ENCODE measurements around the gene LYSET. TPM values are rescaled to one million over a fixed set of nuclear protein-coding genes. Genes with fewer than 3 reads are reported as not detected.
"Not testable (repeated sequence)": the region's sequence is repeated elsewhere in the genome, so short reads cannot be mapped to it uniquely, and the experiment has no call there.

LYSET gene, protein sequence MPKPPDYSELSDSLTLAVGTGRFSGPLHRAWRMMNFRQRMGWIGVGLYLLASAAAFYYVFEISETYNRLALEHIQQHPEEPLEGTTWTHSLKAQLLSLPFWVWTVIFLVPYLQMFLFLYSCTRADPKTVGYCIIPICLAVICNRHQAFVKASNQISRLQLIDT
- total RNA-seq (10 to 100 TPM; 19.7 to 30.1 (median 24.4) TPM), polyA plus RNA-seq (10 to 100 TPM; 29.1 to 50.1 (median 37.0) TPM)
- long read RNA-seq, donor 1, partial matches to known transcripts: 0 of 7 reads
- long read RNA-seq, donor 1, other reads (novel, unspliced or antisense): 0 of 7 reads
- long read RNA-seq, donor 2, transcript TMEM251-202 (2 exons, 1,303 nt): minor isoform, 11 of 25 reads
- long read RNA-seq, donor 2, transcript TMEM251-201 (2 exons, 909 nt): major isoform, 14 of 25 reads
- long read RNA-seq, donor 2, partial matches to known transcripts: 0 of 25 reads
- long read RNA-seq, donor 2, other reads (novel, unspliced or antisense): 0 of 25 reads

DNA sequence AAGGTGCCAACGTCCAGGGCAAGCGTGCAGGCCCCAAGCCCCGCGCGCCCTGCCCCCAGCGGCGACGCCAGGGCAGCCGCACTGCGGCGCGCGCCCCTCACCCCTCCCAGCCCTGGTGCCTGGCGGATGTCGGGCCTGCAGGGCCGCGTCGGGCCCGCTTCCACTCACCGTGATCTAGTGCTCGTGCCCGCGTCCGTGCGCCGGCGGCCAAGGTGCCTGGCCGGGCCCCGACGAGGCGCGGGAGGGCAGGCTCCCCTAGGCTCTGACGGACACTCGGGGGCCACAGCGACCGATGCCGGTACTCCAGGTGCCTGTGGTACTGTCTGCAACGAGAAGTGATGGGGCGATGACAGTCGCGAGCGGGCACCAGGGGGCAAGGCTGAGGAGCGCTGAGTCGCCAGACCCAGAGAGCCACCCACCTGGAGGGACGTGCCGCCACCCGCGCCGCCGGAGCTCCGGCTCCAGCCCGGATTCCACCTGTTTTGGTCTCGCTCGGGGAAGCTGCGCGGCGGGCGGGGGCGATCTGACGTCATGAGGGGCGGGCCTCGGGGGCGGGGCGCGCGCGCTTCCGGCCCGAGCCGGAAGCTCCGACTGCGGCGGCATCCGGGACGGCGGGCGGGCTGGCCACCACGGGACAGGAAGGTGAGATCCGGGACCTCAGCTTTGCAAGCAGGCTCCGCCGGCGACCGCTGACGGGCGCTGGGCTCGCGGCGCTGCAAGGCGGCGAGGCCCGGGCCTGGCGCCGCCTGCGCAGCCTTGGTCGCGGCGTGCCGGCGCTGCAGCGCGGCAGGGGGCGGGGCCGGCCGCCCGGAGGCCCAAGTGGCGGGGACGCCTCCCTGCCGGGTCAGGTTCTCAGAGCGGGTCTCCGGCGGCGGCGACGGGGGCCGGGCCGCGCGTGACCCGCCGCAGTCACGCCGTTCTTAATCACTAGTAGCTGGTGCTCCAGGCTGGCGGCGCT, at the start of gene LYSET, which contains the start of gene MOAP1:
TSS of gene LYSET (plus strand) at position 927 of the 958 bp plus-strand sequence. CDS start 89 bp downstream, outside the sequence.
TSS of gene MOAP1 (minus strand) at position 507 of the 958 bp plus-strand sequence. CDS start 655 bp downstream, outside the sequence.
- Histone ChIP-seq H3K27me3 (ENCODE audit: insufficient read depth in 3 of 3, low read length in 2 of 3) (no peaks in the 10 kb centered on the region), H3K36me3 (ENCODE audit: insufficient read depth in 1 of 2, low read depth in 1 of 2) (peaks cover 6 to 53% of the 10 kb centered on the region in 2 donors), H3K4me1 (peaks cover 19% of the 10 kb centered on the region), H3K9me3 (no peaks in the 10 kb centered on the region), H3K4me3 (peak within 1 kb of the TSS; percentile 89), H3K27ac (peak within 1 kb of the TSS; percentile 92)
- intact Hi-C loops (cut with DNase I): loop anchor here (2.0 to 5.0 kb wide), 2 partner anchors 22 to 72 kb away; partner anchors contain the start of genes GON7 (in 1 of the 2) and UBR7 (in 1 of the 2)
- TF ChIP-seq, protein P1, sequence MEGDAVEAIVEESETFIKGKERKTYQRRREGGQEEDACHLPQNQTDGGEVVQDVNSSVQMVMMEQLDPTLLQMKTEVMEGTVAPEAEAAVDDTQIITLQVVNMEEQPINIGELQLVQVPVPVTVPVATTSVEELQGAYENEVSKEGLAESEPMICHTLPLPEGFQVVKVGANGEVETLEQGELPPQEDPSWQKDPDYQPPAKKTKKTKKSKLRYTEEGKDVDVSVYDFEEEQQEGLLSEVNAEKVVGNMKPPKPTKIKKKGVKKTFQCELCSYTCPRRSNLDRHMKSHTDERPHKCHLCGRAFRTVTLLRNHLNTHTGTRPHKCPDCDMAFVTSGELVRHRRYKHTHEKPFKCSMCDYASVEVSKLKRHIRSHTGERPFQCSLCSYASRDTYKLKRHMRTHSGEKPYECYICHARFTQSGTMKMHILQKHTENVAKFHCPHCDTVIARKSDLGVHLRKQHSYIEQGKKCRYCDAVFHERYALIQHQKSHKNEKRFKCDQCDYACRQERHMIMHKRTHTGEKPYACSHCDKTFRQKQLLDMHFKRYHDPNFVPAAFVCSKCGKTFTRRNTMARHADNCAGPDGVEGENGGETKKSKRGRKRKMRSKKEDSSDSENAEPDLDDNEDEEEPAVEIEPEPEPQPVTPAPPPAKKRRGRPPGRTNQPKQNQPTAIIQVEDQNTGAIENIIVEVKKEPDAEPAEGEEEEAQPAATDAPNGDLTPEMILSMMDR (IDR thresholded peaks at IDR 0.05): no peak
- peak; percentile 88 to 94 for DNase-seq
- WGBS, 3 donors: 0% methylated on average over 79 to 124 of the region's 124 CpGs
- peak; percentile 95 to 96 (median 95) for ATAC-seq

DNA sequence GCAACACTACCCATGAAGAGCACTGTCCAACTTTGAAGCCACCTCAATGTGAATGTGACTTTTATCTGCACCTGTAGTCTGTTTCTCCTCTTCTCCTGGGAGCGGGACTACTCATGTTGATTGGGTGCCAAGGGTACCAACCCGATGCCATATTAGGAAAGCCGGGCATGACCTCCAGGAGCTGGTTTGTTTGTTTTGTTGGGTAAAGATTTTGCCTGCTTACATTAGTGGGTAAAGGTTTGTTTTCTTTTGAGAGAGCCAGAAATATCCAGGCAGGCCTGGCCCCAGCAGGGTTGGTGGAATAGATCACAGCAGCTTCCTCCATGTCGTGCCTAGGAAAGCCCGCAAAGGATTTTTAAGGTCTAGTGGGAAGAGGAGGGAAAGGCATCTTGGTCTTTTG, 49.7 kb upstream of the LYSET start:
- TF ChIP-seq, protein P1 (IDR thresholded peaks at IDR 0.05): no peak
- Histone ChIP-seq H3K27me3 (ENCODE audit: insufficient read depth in 3 of 3, low read length in 2 of 3) (no peaks in the 10 kb centered on the region), H3K36me3 (ENCODE audit: insufficient read depth in 1 of 2, low read depth in 1 of 2) (no peaks in the 10 kb centered on the region), H3K4me1 (no peaks in the 10 kb centered on the region), H3K4me3 (no peak overlapping the region), H3K27ac (no peak overlapping the region), H3K9me3 (no peaks in the 10 kb centered on the region)
- WGBS, 3 donors: 82 to 93% (median 86%) methylated on average over 5 of the region's 5 CpGs
- DNase-seq: peak in 1 of 2 donors; percentile 8
- intact Hi-C loops (cut with DNase I): loop anchor here (2.0 to 5.0 kb wide), 2 partner anchors 19 to 183 kb away; no protein-coding TSS in a partner anchor
- ATAC-seq: no peak

DNA sequence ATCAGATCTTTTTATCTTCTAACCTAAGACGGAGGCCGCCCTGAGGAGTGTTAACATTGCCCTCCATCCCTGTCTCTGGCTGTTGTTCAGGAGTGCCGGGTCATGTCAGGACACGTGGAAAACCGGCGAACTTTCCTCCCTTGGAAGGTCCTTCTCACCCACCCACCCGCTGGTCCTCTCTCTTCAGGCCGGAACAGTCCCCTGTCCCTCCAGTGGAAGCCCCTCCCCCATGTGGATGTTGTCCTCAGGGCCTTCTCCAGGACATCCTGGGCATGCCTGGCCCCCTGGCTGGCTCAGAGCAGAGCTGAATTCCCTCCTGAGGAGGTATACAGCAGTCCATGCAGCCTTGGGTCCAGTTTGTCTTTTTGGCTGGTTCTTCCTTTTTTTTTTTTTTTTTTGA, 49.1 kb upstream of the LYSET start:
- Histone ChIP-seq H3K27ac (no peak overlapping the region), H3K4me3 (no peak overlapping the region), H3K27me3 (ENCODE audit: insufficient read depth in 3 of 3, low read length in 2 of 3) (no peaks in the 10 kb centered on the region), H3K4me1 (no peaks in the 10 kb centered on the region), H3K9me3 (no peaks in the 10 kb centered on the region), H3K36me3 (ENCODE audit: insufficient read depth in 1 of 2, low read depth in 1 of 2) (no peaks in the 10 kb centered on the region)
- 63 to 64% (median 63%) methylated on average over 8 of the region's 8 CpGs for WGBS, 3 donors
- ATAC-seq (no peak), DNase-seq (peak in 1 of 2 donors; percentile 48)
- intact Hi-C loops (cut with DNase I): loop anchor here in 1 of 2 donors (2.0 to 5.0 kb wide), 2 partner anchors 19 to 184 kb away; no protein-coding TSS in a partner anchor
- TF ChIP-seq, protein P1 (IDR thresholded peaks at IDR 0.05): no peak

DNA sequence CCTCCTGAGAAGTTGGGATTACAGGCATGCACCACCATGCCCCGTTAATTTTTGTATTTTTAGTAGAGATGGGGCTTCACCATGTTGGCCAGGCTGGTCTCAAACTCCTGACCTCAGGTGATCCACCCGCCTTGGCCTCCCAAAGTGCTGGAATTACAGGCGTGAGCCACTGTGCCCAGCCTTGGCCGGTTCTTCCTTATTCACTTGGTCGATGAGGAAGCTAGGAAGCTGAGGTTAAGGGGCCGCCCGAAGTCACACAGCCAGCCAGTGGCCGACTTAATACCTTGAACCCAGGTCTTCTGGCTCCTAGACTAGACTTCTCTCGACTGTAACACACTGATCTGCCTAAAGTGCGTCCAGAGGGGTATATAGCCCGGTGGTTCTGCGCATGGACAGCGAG, 48.6 kb upstream of the LYSET start:
- H3K27ac ChIP-seq; H3K4me3 ChIP-seq; H3K27me3 ChIP-seq (ENCODE audit: insufficient read depth in 3 of 3, low read length in 2 of 3); H3K9me3 ChIP-seq; H3K36me3 ChIP-seq (ENCODE audit: insufficient read depth in 1 of 2, low read depth in 1 of 2); ATAC-seq; H3K4me1 ChIP-seq: not testable (repeated sequence)
- intact Hi-C loops (cut with DNase I): loop anchor here in 1 of 2 donors (2.0 to 5.0 kb wide), 2 partner anchors 20 to 184 kb away; no protein-coding TSS in a partner anchor
- peak in 1 of 2 donors; percentile 28 for DNase-seq
- 83 to 93% (median 91%) methylated on average over 12 to 13 of the region's 13 CpGs for WGBS, 3 donors

Data from psoas muscle (tissue), 8 donors.